Mucosa of gallbladder (tissue), 1 donor: ENCODE results near the gene TTC39B. TPM values are rescaled to one million over a fixed set of nuclear protein-coding genes. Genes with fewer than 3 reads are reported as not detected.

ENCODE experiments used
- DNase-seq: peaks from one replicate; pipeline ENCODE4 v3.0.0-alpha.2; 2020; ENCODE audit warnings: low spot score
- total RNA-seq: library from RNA; stranded (reverse); gene quantifications from one replicate; pipeline ENCODE4 v1.2.1, GENCODE V29; 2021
- donor health status: DM: no; HTN: no; CAD: no.

TTC39B gene
- total RNA-seq, 1 donor from 2014 or later, result 30.2 TPM

GRCh38 chr9:15304632-15305031, 2.4 kb downstream of the TTC39B start:
- DNase-seq, result peak; percentile 36

- no peak for DNase-seq
Observed at GRCh38 chr9:15300218-15300617, 6.8 kb downstream of the TTC39B start.

GRCh38 chr9:15299374-15299939, 7.6 kb downstream of the TTC39B start:
- DNase-seq, result no peak

GRCh38 chr9:15298362-15298761, 8.7 kb downstream of the TTC39B start:
- DNase-seq, result no peak

- DNase-seq, result no peak
Observed at GRCh38 chr9:15295761-15296405, 11.1 kb downstream of the TTC39B start.

- DNase-seq, result no peak
Observed at GRCh38 chr9:15294604-15295003, 12.4 kb downstream of the TTC39B start.

GRCh38 chr9:15293804-15294316, 13.2 kb downstream of the TTC39B start:
- no peak for DNase-seq

- DNase-seq, result no peak
Observed at GRCh38 chr9:15293084-15293483, 13.9 kb downstream of the TTC39B start.

GRCh38 chr9:15289603-15290002, 17.4 kb downstream of the TTC39B start:
- DNase-seq, result no peak

GRCh38 chr9:15287309-15287708, 19.7 kb downstream of the TTC39B start:
- DNase-seq, result no peak

- DNase-seq, result no peak
Observed at GRCh38 chr9:15286161-15286821, 20.7 kb downstream of the TTC39B start.

GRCh38 chr9:15282567-15283285, 24.3 kb downstream of the TTC39B start:
- DNase-seq, result no peak

GRCh38 chr9:15280647-15281046, 26.4 kb downstream of the TTC39B start:
- no peak for DNase-seq

- no peak for DNase-seq
Observed at GRCh38 chr9:15278839-15279238, 28.2 kb downstream of the TTC39B start.

GRCh38 chr9:15278091-15278687, 28.8 kb downstream of the TTC39B start:
- no peak for DNase-seq

- no peak for DNase-seq
Observed at GRCh38 chr9:15277400-15278090, 29.5 kb downstream of the TTC39B start.

- no peak for DNase-seq
Observed at GRCh38 chr9:15276328-15276938, 30.6 kb downstream of the TTC39B start.

- DNase-seq, result no peak
Observed at GRCh38 chr9:15274425-15274824, 32.6 kb downstream of the TTC39B start.

- DNase-seq, result no peak
Observed at GRCh38 chr9:15272377-15272928, 34.6 kb downstream of the TTC39B start.

- no peak for DNase-seq
Observed at GRCh38 chr9:15271403-15271802, 35.6 kb downstream of the TTC39B start.

- DNase-seq, result no peak
Observed at GRCh38 chr9:15268782-15269181, 38.2 kb downstream of the TTC39B start.
